H1 (cell line): ENCODE data around the gene FAHD1. TPM values are rescaled to one million over a fixed set of nuclear protein-coding genes. Genes with fewer than 3 reads are reported as not detected.

Experiments
- CTCF ChIA-PET: fragments of 300-600 bp; sonication (Branson Sonifier 250); formaldehyde crosslinking; loops from one replicate; lab custom pipeline; 2021; ENCODE audit not compliant: partially characterized antibody; lab: Charles Lee
- POLR2A ChIA-PET: fragments of 300-600 bp; sonication (Branson Sonifier 250); formaldehyde crosslinking; loops from one replicate; lab custom pipeline; 2021; ENCODE audit warnings: inconsistent platforms; ENCODE audit not compliant: partially characterized antibody; lab: Charles Lee
- DNase-seq, 2 experiments: peaks; one replicate each; pipeline versions ENCODE4 v3.0.0 to v3.0.0-alpha.2; 2010 to 2022; ENCODE audit warnings: low spot score in 2 of 2, low read depth in 1 of 2, mixed read lengths in 1 of 2
- FAIRE-seq: peaks from 2 replicates; lab custom pipeline; 2011; peaks lifted over from hg19 to GRCh38; lab: Jason Lieb, UNC
- H2AFZ ChIP-seq: 2 replicates; pipeline ENCODE4 v1.8.1; 2012; ENCODE audit warnings: low read length, inconsistent platforms
- H2AK5ac ChIP-seq: 2 replicates; pipeline ENCODE4 v1.6.1; 2013; ENCODE audit warnings: low read depth, low read length
- H2BK120ac ChIP-seq: replicated peaks from 2 replicates; pipeline ENCODE3; 2013; ENCODE audit warnings: low read depth, low read length, inconsistent platforms
- H2BK12ac ChIP-seq: 2 replicates; pipeline ENCODE4 v1.6.1; 2013; ENCODE audit warnings: low read depth, low read length
- H2BK15ac ChIP-seq: 2 replicates; pipeline ENCODE4 v1.6.1; 2013; ENCODE audit warnings: low read length
- H2BK20ac ChIP-seq: 2 replicates; pipeline ENCODE4 v1.6.1; 2013; ENCODE audit warnings: low read length
- H2BK5ac ChIP-seq: 2 replicates; pipeline ENCODE4 v1.6.1; 2013; ENCODE audit warnings: low read depth, low read length
- H3K14ac ChIP-seq: 2 replicates; pipeline ENCODE4 v1.6.1; 2013; ENCODE audit warnings: inconsistent platforms; ENCODE audit not compliant: insufficient read length
- H3K18ac ChIP-seq: 2 replicates; pipeline ENCODE4 v1.6.1; 2013; ENCODE audit warnings: low read length; ENCODE audit errors: extremely low read depth
- H3K23ac ChIP-seq: 2 replicates; pipeline ENCODE4 v1.6.1; 2013; ENCODE audit warnings: inconsistent platforms; ENCODE audit not compliant: insufficient read length
- H3K23me2 ChIP-seq: 2 replicates; pipeline ENCODE4 v1.6.1; 2013; ENCODE audit warnings: low read depth, low read length
- H3K27ac ChIP-seq: 2 replicates; pipeline ENCODE4 v1.6.1; 2011; ENCODE audit warnings: low read depth, low read length, inconsistent platforms
- H3K27me3 ChIP-seq, 4 experiments: replicated peaks in 1 of 4; 1 replicate in 1 of 4; 2 replicates in 3 of 4; pipeline versions ENCODE4 v1.6.1 to v1.8.1; 2011 to 2013; ENCODE audit warnings: low read length in 3 of 4, mild to moderate bottlenecking in 3 of 4, inconsistent platforms in 2 of 4, mixed read lengths in 2 of 4, moderate library complexity in 1 of 4; ENCODE audit not compliant: control insufficient read depth in 3 of 4, insufficient read depth in 3 of 4; ENCODE audit errors: extremely low read depth in 1 of 4
- H3K36me3 ChIP-seq, 4 experiments: 2 replicates each; pipeline versions ENCODE4 v1.6.1 to v1.8.1; 2011 to 2013; ENCODE audit warnings: mild to moderate bottlenecking in 4 of 4, low read length in 3 of 4, moderate library complexity in 2 of 4, control low read depth in 1 of 4, inconsistent platforms in 1 of 4; ENCODE audit not compliant: insufficient read depth in 4 of 4, control insufficient read depth in 2 of 4
- H3K4ac ChIP-seq: replicated peaks from 2 replicates; pipeline ENCODE3; 2013; ENCODE audit warnings: low read length, low read depth, mixed read lengths, inconsistent platforms; ENCODE audit not compliant: insufficient read length
- H3K4me1 ChIP-seq, 4 experiments: replicated peaks in 1 of 4; 1 replicate in 1 of 4; 2 replicates in 3 of 4; pipeline versions ENCODE4 v1.6.1 to v1.8.1; 2011 to 2013; ENCODE audit warnings: low read length in 3 of 4, inconsistent platforms in 2 of 4, mixed read lengths in 1 of 4; ENCODE audit not compliant: insufficient read depth in 4 of 4, control insufficient read depth in 3 of 4
- H3K4me2 ChIP-seq, 2 experiments: 2 replicates each; pipeline versions ENCODE4 v1.6.1 to v1.8.1; 2011 to 2013; ENCODE audit warnings: low read depth in 2 of 2, low read length in 2 of 2, control low read depth in 1 of 2, inconsistent platforms in 1 of 2, mild to moderate bottlenecking in 1 of 2; ENCODE audit not compliant: insufficient read depth in 1 of 2
- H3K4me3 ChIP-seq, 4 experiments: fragments of 200-600, 300-600 bp in 1 of 4; sonication (generic), shearing (Covaris generic), sonication (Bioruptor Twin) in 1 of 4; 2 replicates each; pipeline versions ENCODE4 v1.5.1 to v1.8.1; 2011 to 2016; ENCODE audit warnings: low read length in 4 of 4, low read depth in 3 of 4, control low read depth in 2 of 4, inconsistent platforms in 2 of 4, mild to moderate bottlenecking in 2 of 4, mixed read lengths in 1 of 4, moderate library complexity in 1 of 4; ENCODE audit not compliant: insufficient read depth in 2 of 4; ENCODE audit errors: extremely low read depth in 1 of 4
- H3K56ac ChIP-seq: replicated peaks from 2 replicates; pipeline ENCODE3; 2013; ENCODE audit warnings: low read depth, mild to moderate bottlenecking, mixed read lengths, low read length, inconsistent platforms; ENCODE audit not compliant: insufficient read length
- H3K79me1 ChIP-seq: 2 replicates; pipeline ENCODE4 v1.6.1; 2013; ENCODE audit warnings: low read depth, low read length, control low read depth
- H3K79me2 ChIP-seq, 2 experiments: 2 replicates each; pipeline versions ENCODE4 v1.6.1 to v1.8.1; 2012 to 2013; ENCODE audit warnings: low read length in 2 of 2, mild to moderate bottlenecking in 2 of 2, inconsistent platforms in 1 of 2; ENCODE audit not compliant: insufficient read depth in 2 of 2, control insufficient read depth in 1 of 2
- H3K9ac ChIP-seq, 4 experiments: replicated peaks in 1 of 4; 1 replicate in 1 of 4; 2 replicates in 3 of 4; pipeline versions ENCODE4 v1.6.1 to v1.8.1; 2011 to 2013; ENCODE audit warnings: low read depth in 3 of 4, low read length in 3 of 4, control low read depth in 2 of 4, mild to moderate bottlenecking in 2 of 4, moderate library complexity in 2 of 4, inconsistent platforms in 1 of 4; ENCODE audit errors: extremely low read depth in 1 of 4
- H3K9me3 ChIP-seq, 2 experiments: 2 replicates each; pipeline versions ENCODE4 v1.6.1 to v1.8.1; 2012 to 2013; ENCODE audit warnings: mild to moderate bottlenecking in 2 of 2, moderate library complexity in 2 of 2, control low read depth in 1 of 2, inconsistent platforms in 1 of 2, low read depth in 1 of 2, low read length in 1 of 2, mixed read lengths in 1 of 2; ENCODE audit not compliant: insufficient read depth in 2 of 2
- H4K20me1 ChIP-seq, 2 experiments: replicated peaks in 1 of 2; 2 replicates each; pipeline versions ENCODE3 to v1.8.1; 2011 to 2013; ENCODE audit warnings: inconsistent platforms in 2 of 2, low read length in 2 of 2, mild to moderate bottlenecking in 1 of 2; ENCODE audit not compliant: insufficient read depth in 2 of 2, control insufficient read depth in 1 of 2
- H4K5ac ChIP-seq: 2 replicates; pipeline ENCODE4 v1.6.1; 2013; ENCODE audit warnings: low read length, low read depth, mixed read lengths, inconsistent platforms; ENCODE audit not compliant: insufficient read length
- H4K8ac ChIP-seq: 2 replicates; pipeline ENCODE4 v1.8.0; 2013; ENCODE audit warnings: mild to moderate bottlenecking, moderate library complexity, low read length, inconsistent platforms; ENCODE audit not compliant: insufficient read depth; ENCODE audit errors: extremely low read depth
- H4K91ac ChIP-seq: replicated peaks from 2 replicates; pipeline ENCODE3; 2013; ENCODE audit warnings: low read length, mixed read lengths, inconsistent platforms; ENCODE audit not compliant: insufficient read length
- BCL11A ChIP-seq, 2 experiments: IDR thresholded peaks; one replicate each; pipeline ENCODE4 v1.6.1; 2011; ENCODE audit warnings: low read depth in 2 of 2, low read length in 2 of 2, mild to moderate bottlenecking in 2 of 2
- CBX8 ChIP-seq: fragments of 300-800, 300-1000 bp; sonication (generic); IDR thresholded peaks from 2 replicates; pipeline ENCODE4 v1.7.1; 2016; ENCODE audit warnings: low read depth, low read length, borderline replicate concordance
- CHD1 ChIP-seq: IDR thresholded peaks from 2 replicates; pipeline ENCODE4 v1.6.1; 2012; ENCODE audit warnings: low read depth, low read length, improper control_type of control experiment
- KDM1A ChIP-seq: fragments of 200-600, 300-600 bp; sonication (generic); IDR thresholded peaks from 2 replicates; pipeline ENCODE4 v1.7.1; 2016; ENCODE audit warnings: mild to moderate bottlenecking, low read length, borderline replicate concordance
- MAFK ChIP-seq: IDR thresholded peaks from 2 replicates; pipeline ENCODE4 v1.6.1; 2012; ENCODE audit warnings: low read depth, mild to moderate bottlenecking, improper control_type of control experiment, low read length
- MAX ChIP-seq: IDR thresholded peaks from 2 replicates; pipeline ENCODE4 v1.6.1; 2012; ENCODE audit warnings: inconsistent platforms
- NANOG ChIP-seq: IDR thresholded peaks from 2 replicates; pipeline ENCODE4 v1.6.1; 2011; ENCODE audit warnings: low read length, low read depth, mild to moderate bottlenecking, inconsistent platforms; ENCODE audit not compliant: insufficient read depth, poor library complexity, severe bottlenecking
- POLR2AphosphoS5 ChIP-seq: IDR thresholded peaks from 2 replicates; pipeline ENCODE4 v1.6.1; 2011; ENCODE audit warnings: low read depth, low read length
- RAD21 ChIP-seq, 2 experiments: IDR thresholded peaks in 1 of 2; conservative IDR thresholded peaks in 1 of 2; 2 replicates each; pipeline ENCODE4 v1.6.1; 2011; ENCODE audit warnings: low read depth in 2 of 2, low read length in 2 of 2, improper control_type of control experiment in 1 of 2, inconsistent platforms in 1 of 2, mild to moderate bottlenecking in 1 of 2, moderate library complexity in 1 of 2
- RFX5 ChIP-seq: IDR thresholded peaks from 2 replicates; pipeline ENCODE4 v1.6.1; 2011; ENCODE audit warnings: low read depth, low read length, improper control_type of control experiment, borderline replicate concordance
- SP2 ChIP-seq: IDR thresholded peaks from 2 replicates; pipeline ENCODE4 v1.6.1; 2012; ENCODE audit warnings: mild to moderate bottlenecking, low read length, inconsistent platforms
- SUZ12 ChIP-seq: fragments of 200-600 bp; sonication (generic); IDR thresholded peaks from 2 replicates; pipeline ENCODE4 v1.6.1; 2012; ENCODE audit warnings: mild to moderate bottlenecking, inconsistent platforms, low read length, moderate library complexity, mixed read lengths
- WGBS, 2 experiments: shearing (Covaris generic) in 1 of 2; methylation state at CpG; one replicate each; pipeline versions ENCODE4 v1.1.6 to v1.1.7; 2013 to 2015; ENCODE audit warnings: low lambda C conversion rate in 2 of 2, mixed read lengths in 2 of 2, inconsistent platforms in 1 of 2, low coverage in 1 of 2, missing lambda C conversion rate in 1 of 2; ENCODE audit not compliant: insufficient replicate concordance in 2 of 2, insufficient coverage in 1 of 2, insufficient read length in 1 of 2; ENCODE audit errors: extremely low coverage in 1 of 2, missing lambda C conversion rate in 1 of 2; 5-methylcytosine and 5-hydroxymethylcytosine counted together
- polyA plus RNA-seq, 7 experiments: library from polyadenylated mRNA; depleted of rRNA in 3 of 7; stranded (reverse) in 5 of 7; unstranded in 2 of 7; fragments of >200 nt in 5 of 7; fragments of 200-250 nt in 2 of 7; gene quantifications; 1 replicate in 5 of 7; 2 replicates in 1 of 7; 4 replicates in 1 of 7; pipeline versions ENCODE4 v1.2.1 to v1.2.3, GENCODE V29; 2011 to 2013; ENCODE audit warnings: missing spikeins in 2 of 7, mixed read lengths in 2 of 7
- total RNA-seq: library from RNA; stranded (reverse); fragmentation: NEBNext Ultra II Directional; extraction: Animal tissue kit (Norgen Biotek cat#: 25700); gene quantifications from 2 replicates; pipeline ENCODE4 v1.2.1, GENCODE V29; 2021

FAHD1 gene
- total and polyA plus RNA-seq, 2 of the 8 experiments (the other 6 are each of a cell fraction or from before 2014, with no cell fraction given): 20.4 to 31.9 TPM

- Histone ChIP-seq H3K4ac (no peak overlapping the region), H3K27ac (no peak overlapping the region), H3K56ac (no peak overlapping the region), H3K14ac (no peak overlapping the region), H4K5ac (no peak overlapping the region), H2AFZ (no peak overlapping the region), H4K20me1 (no peaks in the 10 kb centered on the region), H3K4me1 (peaks cover 0 to 4% (median 0%) of the 10 kb centered on the region in 4 experiments; a peak in 1 of 7 replicates), H4K8ac (no peak overlapping the region), H3K4me3 (no peak overlapping the region), H3K79me2 (no peaks in the 10 kb centered on the region), H2BK12ac (no peak overlapping the region), H2AK5ac (no peak overlapping the region), H3K27me3 (peaks cover 0 to 14% (median 6%) of the 10 kb centered on the region in 4 experiments; a peak in 6 of 7 replicates), H2BK15ac (no peak overlapping the region), H3K9ac (peak overlapping the region in 1 of 4 experiments; percentile 49; a peak in 1 of 7 replicates), H3K9me3 (no peaks in the 10 kb centered on the region), H3K18ac (no peak overlapping the region), H3K36me3 (no peaks in the 10 kb centered on the region), H3K23ac (no peak overlapping the region), H3K79me1 (no peaks in the 10 kb centered on the region), H2BK120ac (no peak overlapping the region), H2BK5ac (no peak overlapping the region), H2BK20ac (no peak overlapping the region), H3K4me2 (no peak overlapping the region), H3K23me2 (no peaks in the 10 kb centered on the region), H4K91ac (no peak overlapping the region)
- POLR2A ChIA-PET: interaction anchor here (0.9 to 3.8 kb wide), 2 partner anchors 94 to 95 kb away, joined by 3 to 12 read pairs; partner anchors contain the start of gene RPS2
- 70% methylated on average over 9 of the region's 9 CpGs; no CpG with 5 or more reads in 1 of the 2 experiments for WGBS, 2 experiments
- FAIRE-seq (no peak), DNase-seq (no peak)
- CTCF ChIA-PET: interaction anchor here (0.9 to 2.9 kb wide), 7 partner anchors 8 to 134 kb away, joined by 3 to 13 read pairs (median 5); no protein-coding TSS in a partner anchor
- no peak for TF ChIP-seq NANOG
- no peak for TF ChIP-seq KDM1A
- TF ChIP-seq SP2: no peak
- no peak for TF ChIP-seq RFX5
- TF ChIP-seq CHD1: no peak
- TF ChIP-seq CBX8: no peak
- TF ChIP-seq MAX: no peak
- no peak for TF ChIP-seq POLR2AphosphoS5
- no peak for TF ChIP-seq RAD21 (IDR thresholded peaks at IDR 0.05 in 1 of 2, conservative IDR thresholded peaks at IDR 0.05 in 1 of 2; ENCODE audit: low read depth in 2 of 2, low read length in 2 of 2)
- TF ChIP-seq BCL11A (IDR thresholded peaks at IDR 0.05; ENCODE audit: low read depth in 2 of 2, low read length in 2 of 2): no peak
- no peak for TF ChIP-seq SUZ12
- no peak for TF ChIP-seq MAFK
Observed at GRCh38 chr16:1870365-1871082, 43.5 kb downstream of the FAHD1 start.
